Suppressor macrophage (primary cell): ENCODE results near the gene SGCB.
"Not testable (repeated sequence)": the region's sequence is repeated elsewhere in the genome, so short reads cannot be mapped to it uniquely, and the experiment has no call there.

Experiments used
- DNase-seq, 4 experiments: peaks; one replicate each; pipeline ENCODE4 v3.0.0-alpha.2; 2020 to 2022
- total RNA-seq, 17 experiments: gene quantifications; one replicate each; lab custom pipeline; 2026; ENCODE audit warnings: mixed read lengths in 6 of 17, inconsistent platforms in 3 of 17; lab: John Stamatoyannopoulos, UW

SGCB gene
- 2.0 to 8.6 (median 4.3) reads per million in 17 experiments for total RNA-seq

DNA sequence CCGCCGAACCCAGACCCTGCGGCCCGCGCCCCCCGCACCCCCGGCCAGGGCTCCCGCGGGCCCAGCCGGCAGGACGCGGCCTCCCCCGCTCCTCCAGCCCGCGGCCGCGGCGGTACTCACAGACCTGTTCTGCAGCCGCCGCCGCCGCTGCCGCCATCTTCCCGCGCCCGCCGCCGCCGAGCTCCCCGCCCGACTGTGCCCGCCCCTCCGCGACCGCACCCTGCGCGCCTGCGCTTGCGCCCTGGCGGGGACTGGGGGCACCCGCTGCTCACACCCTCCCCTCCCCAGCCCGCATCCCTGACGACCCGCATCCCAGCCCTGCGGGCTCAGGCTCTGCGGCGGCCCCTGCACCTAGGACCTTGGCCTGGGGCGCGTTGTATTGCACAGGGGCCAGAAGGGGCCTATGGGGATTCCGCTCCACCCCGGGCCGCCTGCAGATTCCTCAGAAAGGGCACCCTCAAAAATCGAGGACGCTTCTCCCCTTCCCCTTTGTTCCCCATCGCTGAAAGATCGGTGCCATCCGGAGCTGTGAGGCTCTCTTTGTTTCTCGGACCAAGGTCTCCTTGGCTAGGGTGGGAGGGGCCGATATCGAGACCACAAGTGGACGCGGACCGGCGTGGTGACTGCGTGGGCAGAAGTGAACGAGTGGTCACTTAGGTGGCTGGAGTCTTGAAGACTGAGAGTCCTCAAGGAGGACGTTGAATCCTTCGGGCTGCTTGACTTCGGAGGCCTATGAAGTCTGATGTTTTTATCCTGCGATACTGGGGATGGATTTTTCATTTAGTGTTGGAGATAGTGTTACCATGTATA, at the start of gene SGCB:
Gene SGCB (minus strand): TSS at position 197 of the 810 bp plus-strand sequence. CDS start 40 bp downstream, at position 157.
- peak in 3 of 4 experiments; percentile 36 to 67 (median 60) for DNase-seq

DNA sequence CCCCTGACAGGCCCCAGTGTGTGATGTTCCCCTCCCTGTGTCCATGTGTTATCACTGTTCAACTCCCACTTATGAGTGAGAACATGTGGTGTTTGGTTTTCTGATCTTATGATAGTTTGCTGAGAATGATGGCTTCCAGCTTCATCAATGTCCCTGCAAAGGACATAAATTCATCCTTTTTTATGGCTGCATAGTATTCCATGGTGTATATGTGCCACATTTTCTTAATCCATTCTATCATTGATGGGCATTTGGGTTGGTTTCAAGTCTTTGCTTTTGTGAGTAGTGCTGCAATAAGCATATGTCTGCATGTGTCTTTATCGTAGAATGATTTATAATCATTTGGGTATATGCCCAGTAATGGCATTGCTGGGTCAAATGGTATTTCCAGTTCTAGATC, 48.3 kb upstream of the SGCB start:
- not testable (repeated sequence) for DNase-seq

- no peak for DNase-seq
Measured at GRCh38 chr4:52081216-52081615, 43.1 kb upstream of the SGCB start.

DNA sequence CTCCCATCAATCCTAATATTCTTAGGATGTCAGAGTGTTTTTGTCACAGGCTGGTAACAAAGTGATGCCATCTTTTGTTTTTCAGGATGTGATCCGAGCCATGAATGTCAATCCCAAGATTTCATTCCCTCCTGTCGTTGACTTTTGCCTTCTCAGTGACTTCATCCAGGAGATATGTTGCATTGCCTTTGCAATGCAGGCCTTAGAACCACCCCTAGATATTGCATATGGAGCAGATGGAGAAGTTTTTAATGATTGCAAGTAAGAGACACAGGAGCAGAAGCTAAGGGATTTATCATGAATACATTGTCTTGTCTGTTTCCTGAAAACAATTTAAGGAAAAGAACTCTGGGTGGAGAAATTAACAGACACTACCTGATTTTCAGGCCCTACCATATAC, 41.6 kb upstream of the SGCB start:
- no peak for DNase-seq

DNA sequence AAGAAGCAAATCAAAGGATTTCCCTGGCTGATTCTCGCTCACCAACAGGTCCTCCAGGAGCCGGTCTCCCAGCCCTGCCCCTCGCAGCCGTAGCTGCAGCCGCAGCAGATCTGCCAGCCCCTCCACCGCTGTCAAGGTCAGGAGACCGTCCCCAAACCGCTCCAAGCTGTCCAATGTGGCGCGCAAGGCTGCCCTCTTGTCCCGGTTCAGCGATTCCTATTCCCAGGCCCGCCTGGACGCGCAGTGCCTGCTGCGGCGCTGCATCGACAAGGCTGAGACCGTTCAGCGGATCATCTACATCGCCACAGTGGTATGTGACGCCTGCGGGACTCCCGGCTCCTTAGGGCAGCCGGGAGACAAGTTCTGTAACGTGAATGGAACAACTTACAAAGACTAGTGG, 38.6 kb upstream of the SGCB start:
- no peak for DNase-seq

- no peak for DNase-seq
Measured at GRCh38 chr4:52071791-52072546, 33.9 kb upstream of the SGCB start.

GRCh38 chr4:52069571-52069970, 31.5 kb upstream of the SGCB start:
- no peak for DNase-seq

- DNase-seq = peak; percentile 49 to 80 (median 67)
Measured at GRCh38 chr4:52059372-52059771, 21.3 kb upstream of the SGCB start.

DNA sequence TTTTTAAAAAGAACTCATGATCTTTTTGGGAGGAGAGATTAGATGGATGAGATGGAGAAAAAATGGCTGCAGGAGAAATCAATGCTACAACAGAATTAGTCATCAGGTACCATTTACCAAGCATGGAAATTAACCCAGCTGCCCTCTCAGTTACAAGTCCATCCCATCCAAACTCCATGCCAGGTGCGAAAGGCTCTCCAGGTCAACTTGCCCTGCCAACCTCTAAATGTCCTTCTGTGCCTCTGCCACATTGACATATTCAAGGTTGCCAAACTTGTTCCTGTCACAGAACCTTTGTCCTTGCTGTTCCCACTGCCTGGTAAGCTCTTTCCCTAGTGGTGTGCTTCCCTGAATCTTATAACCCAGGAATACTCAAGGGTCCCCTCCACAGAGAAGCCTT, 20.2 kb upstream of the SGCB start:
- no peak for DNase-seq

DNA sequence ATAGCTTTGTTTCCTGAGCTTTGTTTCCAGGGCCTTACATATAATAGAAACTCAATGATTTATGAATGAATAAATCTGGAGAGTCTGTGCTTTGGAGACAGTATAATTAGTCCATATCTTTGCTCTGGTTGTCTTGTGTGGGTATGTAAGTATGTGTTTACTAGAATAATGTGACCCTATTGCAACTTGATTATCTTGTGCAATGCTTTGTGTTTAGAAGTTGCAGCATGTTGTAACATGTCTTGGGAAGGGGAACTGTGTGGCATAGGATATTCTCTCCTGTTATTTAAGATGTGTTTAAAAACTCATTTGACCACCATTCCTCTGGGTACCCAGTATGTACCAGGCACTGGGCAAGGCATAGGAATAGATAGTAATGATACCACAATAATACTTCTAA, 19.1 kb upstream of the SGCB start:
- DNase-seq = peak in 3 of 4 experiments; percentile 39 to 80 (median 74)

- DNase-seq = no peak
Measured at GRCh38 chr4:52054254-52054653, 16.2 kb upstream of the SGCB start.

DNA sequence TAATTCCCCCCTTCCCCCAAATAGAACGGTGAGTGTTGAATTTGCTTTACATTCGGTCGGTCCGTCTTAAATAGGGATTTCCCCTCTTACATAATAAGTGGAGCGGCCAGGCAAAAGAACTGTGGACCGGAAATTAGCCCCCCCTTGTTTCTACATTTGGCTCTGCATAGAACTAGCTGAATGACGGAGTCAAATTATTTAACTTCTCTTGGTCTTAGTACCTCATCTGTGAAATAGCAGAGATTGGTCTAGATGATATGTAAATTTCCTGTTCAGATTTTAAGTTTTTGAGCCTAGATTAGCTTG, 14.3 kb upstream of the SGCB start:
- peak in 3 of 4 experiments; percentile 37 to 65 (median 60) for DNase-seq

- peak; percentile 58 to 85 (median 76) for DNase-seq
Measured at GRCh38 chr4:52051615-52052474, 13.7 kb upstream of the SGCB start.

DNA sequence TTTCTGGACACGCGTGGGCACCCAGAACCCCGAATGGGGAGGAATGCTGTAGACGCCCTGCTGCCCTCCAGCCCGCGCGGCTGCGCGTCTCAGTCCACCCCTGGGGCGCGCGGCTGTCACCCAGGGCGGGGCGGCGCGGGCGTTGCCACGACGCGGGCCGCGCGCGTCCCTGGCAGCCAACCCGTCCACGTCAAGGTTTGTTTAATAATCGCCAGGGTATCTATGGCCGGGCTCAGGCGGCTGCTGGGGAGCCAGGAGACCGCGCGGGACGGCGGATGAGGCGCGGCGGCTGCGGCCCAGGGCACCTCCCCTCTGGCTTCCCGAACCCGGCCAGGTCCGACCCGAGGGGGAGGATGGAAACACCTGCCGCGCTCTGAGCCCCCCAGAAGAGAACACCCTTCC, 13.1 kb upstream of the SGCB start, which contains the start of gene SPATA18:
Gene SPATA18 (plus strand): TSS at position 92 of the 402 bp plus-strand sequence. CDS start 401 bp downstream, outside the sequence.
- DNase-seq = peak in 3 of 4 experiments; percentile 34 to 67 (median 51)

- DNase-seq = peak in 3 of 4 experiments; percentile 45 to 49 (median 47)
Measured at GRCh38 chr4:52049266-52049665, 11.2 kb upstream of the SGCB start.

DNA sequence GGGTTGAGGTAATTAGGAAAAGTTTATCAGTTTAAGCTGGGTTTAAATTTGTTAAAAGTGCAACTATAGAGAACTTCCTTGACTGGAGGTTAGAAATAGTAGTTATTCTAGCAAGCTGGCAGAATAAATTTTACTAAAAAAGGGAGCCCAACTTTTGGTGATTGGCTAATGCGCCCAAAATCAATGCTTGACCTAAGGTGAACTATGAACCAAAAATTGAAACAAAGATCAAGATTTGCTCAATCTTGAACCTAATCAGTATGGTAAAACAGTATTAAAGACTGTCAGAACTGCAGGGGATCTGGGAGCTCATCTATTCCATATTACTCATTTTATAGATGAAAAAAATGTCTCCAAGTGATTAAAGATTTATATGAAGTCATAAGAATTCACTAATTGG, 6.9 kb upstream of the SGCB start:
- DNase-seq = no peak

GRCh38 chr4:52037689-52038102, 403 bp downstream of the SGCB start:
- DNase-seq = peak in 1 of 4 experiments; percentile 9

- no peak for DNase-seq
Measured at GRCh38 chr4:52036886-52037530, 1.1 kb downstream of the SGCB start.

- no peak for DNase-seq
Measured at GRCh38 chr4:52035190-52035589, 2.9 kb downstream of the SGCB start.

GRCh38 chr4:52032005-52032404, 6.1 kb downstream of the SGCB start:
- peak in 3 of 4 experiments; percentile 24 to 58 (median 41) for DNase-seq

GRCh38 chr4:52028970-52029369, 9.1 kb downstream of the SGCB start:
- DNase-seq = no peak
